Measurements from ENCODE around the gene GLT8D1. TPM values are rescaled to one million over a fixed set of nuclear protein-coding genes. Genes with fewer than 3 reads are reported as not detected.

The GLT8D1 gene
- total and polyA plus RNA-seq, 2 of the 13 experiments (the other 11 are each of a cell fraction or from before 2014, with no cell fraction given): 110 to 121 TPM

DNA sequence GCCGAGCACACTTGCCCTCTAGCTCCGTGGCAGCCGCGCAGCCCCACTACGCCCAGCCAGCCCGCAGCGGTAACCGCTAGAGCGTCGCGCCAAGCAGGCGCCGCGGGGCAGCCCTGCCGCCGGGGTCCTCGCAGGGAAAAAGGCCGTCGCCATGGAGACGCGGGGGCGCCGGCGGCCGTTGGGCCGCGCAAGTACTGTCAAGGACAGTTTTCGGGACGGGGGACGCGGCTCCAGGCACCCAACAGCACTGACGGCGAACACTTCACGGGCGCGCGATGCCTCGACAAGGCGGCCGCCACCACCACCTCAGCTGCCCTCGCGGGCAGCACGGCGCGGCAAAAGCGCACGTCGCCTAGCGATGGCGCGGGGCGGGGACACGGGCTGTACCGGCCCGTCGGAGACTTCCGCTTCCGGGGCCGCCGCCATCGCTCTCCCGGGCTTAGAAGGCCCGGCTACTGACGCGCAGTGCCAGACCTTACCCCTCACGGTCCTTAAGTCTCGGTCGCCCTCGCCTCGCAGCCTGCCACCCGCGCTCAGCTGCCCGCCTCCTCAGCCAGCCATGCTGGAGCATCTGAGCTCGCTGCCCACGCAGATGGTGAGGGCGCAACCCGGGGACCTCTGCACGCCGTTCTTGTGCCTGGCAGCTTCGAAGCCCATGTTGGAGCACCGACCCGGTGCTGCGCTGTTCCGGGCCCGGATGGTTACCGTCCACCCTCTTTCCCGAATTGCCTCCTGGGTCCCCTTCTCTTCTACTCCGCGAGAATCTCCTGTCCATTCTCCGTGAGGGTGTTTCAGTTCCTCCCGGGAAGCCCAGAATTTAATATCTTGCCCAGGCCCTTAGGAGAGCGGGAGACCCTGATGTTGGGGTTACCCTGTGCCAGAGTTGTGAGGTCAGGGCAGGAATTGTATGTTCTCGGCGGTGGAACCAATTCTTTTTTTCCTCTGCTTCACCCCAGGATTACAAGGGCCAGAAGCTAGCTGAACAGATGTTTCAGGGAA, at the start of gene GLT8D1, which contains the start of gene SPCS1 (continued):
- TF ChIP-seq, protein P1, sequence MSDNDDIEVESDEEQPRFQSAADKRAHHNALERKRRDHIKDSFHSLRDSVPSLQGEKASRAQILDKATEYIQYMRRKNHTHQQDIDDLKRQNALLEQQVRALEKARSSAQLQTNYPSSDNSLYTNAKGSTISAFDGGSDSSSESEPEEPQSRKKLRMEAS (IDR thresholded peaks at IDR 0.05): peak; percentile 81
- TF ChIP-seq NR2F6 (IDR thresholded peaks at IDR 0.05): no peak
- no peak; the same call in 1 of the 2 replicates for TF ChIP-seq NR2F6 (CRISPR knock-in tag; IDR thresholded peaks at IDR 0.05)
- TF ChIP-seq, protein P2, sequence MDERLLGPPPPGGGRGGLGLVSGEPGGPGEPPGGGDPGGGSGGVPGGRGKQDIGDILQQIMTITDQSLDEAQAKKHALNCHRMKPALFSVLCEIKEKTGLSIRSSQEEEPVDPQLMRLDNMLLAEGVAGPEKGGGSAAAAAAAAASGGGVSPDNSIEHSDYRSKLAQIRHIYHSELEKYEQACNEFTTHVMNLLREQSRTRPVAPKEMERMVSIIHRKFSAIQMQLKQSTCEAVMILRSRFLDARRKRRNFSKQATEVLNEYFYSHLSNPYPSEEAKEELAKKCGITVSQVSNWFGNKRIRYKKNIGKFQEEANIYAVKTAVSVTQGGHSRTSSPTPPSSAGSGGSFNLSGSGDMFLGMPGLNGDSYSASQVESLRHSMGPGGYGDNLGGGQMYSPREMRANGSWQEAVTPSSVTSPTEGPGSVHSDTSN (CRISPR knock-in tag; IDR thresholded peaks at IDR 0.05): no peak
- TF ChIP-seq ZNF382 (CRISPR knock-in tag; IDR thresholded peaks at IDR 0.05; ENCODE audit: borderline replicate concordance): no peak
- TF ChIP-seq, protein P3, sequence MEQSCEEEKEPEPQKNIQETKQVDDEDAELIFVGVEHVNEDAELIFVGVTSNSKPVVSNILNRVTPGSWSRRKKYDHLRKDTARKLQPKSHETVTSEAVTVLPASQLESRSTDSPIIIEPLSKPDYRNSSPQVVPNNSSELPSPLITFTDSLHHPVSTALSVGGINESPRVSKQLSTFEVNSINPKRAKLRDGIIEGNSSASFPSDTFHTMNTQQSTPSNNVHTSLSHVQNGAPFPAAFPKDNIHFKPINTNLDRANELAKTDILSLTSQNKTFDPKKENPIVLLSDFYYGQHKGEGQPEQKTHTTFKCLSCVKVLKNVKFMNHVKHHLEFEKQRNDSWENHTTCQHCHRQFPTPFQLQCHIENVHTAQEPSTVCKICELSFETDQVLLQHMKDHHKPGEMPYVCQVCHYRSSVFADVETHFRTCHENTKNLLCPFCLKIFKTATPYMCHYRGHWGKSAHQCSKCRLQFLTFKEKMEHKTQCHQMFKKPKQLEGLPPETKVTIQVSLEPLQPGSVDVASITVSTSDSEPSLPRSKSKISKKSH (CRISPR knock-in tag; IDR thresholded peaks at IDR 0.05; ENCODE audit: borderline replicate concordance): peak; percentile 87
- TF ChIP-seq ZNF552 (CRISPR knock-in tag; IDR thresholded peaks at IDR 0.05; ENCODE audit: borderline replicate concordance): peak; percentile 51; the same call in 1 of the 2 replicates
- TF ChIP-seq ZNF550 (CRISPR knock-in tag; IDR thresholded peaks at IDR 0.05; ENCODE audit: borderline replicate concordance): no peak; the same call in 1 of the 2 replicates
- TF ChIP-seq, protein P4, sequence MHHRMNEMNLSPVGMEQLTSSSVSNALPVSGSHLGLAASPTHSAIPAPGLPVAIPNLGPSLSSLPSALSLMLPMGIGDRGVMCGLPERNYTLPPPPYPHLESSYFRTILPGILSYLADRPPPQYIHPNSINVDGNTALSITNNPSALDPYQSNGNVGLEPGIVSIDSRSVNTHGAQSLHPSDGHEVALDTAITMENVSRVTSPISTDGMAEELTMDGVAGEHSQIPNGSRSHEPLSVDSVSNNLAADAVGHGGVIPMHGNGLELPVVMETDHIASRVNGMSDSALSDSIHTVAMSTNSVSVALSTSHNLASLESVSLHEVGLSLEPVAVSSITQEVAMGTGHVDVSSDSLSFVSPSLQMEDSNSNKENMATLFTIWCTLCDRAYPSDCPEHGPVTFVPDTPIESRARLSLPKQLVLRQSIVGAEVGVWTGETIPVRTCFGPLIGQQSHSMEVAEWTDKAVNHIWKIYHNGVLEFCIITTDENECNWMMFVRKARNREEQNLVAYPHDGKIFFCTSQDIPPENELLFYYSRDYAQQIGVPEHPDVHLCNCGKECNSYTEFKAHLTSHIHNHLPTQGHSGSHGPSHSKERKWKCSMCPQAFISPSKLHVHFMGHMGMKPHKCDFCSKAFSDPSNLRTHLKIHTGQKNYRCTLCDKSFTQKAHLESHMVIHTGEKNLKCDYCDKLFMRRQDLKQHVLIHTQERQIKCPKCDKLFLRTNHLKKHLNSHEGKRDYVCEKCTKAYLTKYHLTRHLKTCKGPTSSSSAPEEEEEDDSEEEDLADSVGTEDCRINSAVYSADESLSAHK (CRISPR knock-in tag; IDR thresholded peaks at IDR 0.05; ENCODE audit: borderline replicate concordance): no peak
- TF ChIP-seq MEIS1 (CRISPR knock-in tag; IDR thresholded peaks at IDR 0.05; ENCODE audit: borderline replicate concordance): peak; percentile 66; the same call in 1 of the 2 replicates
- TF ChIP-seq EEA1 (CRISPR knock-in tag; IDR thresholded peaks at IDR 0.05; ENCODE audit: borderline replicate concordance): no peak
- no peak for TF ChIP-seq RAD51 (IDR thresholded peaks at IDR 0.05; ENCODE audit: borderline replicate concordance)
- TF ChIP-seq, protein P5, sequence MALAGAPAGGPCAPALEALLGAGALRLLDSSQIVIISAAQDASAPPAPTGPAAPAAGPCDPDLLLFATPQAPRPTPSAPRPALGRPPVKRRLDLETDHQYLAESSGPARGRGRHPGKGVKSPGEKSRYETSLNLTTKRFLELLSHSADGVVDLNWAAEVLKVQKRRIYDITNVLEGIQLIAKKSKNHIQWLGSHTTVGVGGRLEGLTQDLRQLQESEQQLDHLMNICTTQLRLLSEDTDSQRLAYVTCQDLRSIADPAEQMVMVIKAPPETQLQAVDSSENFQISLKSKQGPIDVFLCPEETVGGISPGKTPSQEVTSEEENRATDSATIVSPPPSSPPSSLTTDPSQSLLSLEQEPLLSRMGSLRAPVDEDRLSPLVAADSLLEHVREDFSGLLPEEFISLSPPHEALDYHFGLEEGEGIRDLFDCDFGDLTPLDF (CRISPR knock-in tag; IDR thresholded peaks at IDR 0.05): peak; percentile 81
- no peak for TF ChIP-seq ZNF432 (CRISPR knock-in tag; IDR thresholded peaks at IDR 0.05; ENCODE audit: borderline replicate concordance)

Measured in HepG2 (cell line).